HG03439 (cell line): ENCODE results near the gene NUDCD2.
"Not testable (repeated sequence)": the region's sequence is repeated elsewhere in the genome, so short reads cannot be mapped to it uniquely, and the experiment has no call there.

Source experiments
- ATAC-seq: cut with Tn5 transposase; IDR thresholded peaks from one replicate; pipeline ENCODE4 v1.9.1; 2021; ENCODE audit warnings: mild to moderate bottlenecking, moderate library complexity; ENCODE audit not compliant: unreplicated experiment

Gene NUDCD2

DNA sequence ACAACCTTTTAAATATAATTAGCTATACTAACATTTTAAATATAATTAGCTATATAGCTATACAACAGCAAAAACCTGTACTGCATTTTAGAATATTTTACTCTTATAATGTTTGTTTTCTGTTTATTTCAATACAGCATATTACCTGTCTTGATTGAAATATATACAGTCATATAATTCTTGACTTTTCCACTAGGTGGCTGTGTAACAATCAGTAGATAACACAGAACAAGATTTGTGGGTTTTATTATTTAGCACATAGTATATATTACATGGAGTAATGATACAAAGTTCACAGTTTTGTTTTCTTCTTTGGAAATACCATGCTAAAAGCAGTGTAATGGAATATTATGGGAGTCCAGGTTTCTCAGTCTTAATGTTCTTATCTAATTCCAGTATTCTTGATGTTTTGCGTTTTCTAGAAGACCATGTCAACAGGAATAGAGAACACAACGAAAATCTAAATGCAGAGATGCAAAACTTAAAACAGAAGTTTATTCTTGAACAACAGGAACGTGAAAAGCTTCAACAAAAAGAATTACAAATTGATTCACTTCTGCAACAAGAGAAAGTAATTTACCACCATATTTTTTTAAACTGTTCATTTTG lies 13.8 kb upstream of the NUDCD2 start:
- ATAC-seq = peak; percentile 62

DNA sequence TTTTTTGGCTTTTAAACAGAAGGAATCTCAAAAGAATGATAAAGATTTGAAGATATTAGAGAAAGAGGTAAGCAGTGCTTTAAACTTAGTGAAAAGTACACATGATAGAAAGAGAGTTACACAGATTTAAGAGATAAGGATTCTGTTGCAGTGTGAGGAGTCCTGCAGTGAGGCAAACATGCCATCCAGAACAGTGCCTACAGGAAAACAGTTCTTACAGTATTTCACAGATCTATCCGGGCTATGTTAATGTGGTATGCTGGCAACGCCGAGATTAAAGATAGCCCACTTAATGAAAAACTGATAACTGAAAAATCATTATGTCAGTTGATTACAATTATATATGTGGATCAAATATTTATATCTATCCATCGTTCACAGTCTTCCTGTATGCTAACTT lies 7.8 kb upstream of the NUDCD2 start:
- ATAC-seq = no peak

DNA sequence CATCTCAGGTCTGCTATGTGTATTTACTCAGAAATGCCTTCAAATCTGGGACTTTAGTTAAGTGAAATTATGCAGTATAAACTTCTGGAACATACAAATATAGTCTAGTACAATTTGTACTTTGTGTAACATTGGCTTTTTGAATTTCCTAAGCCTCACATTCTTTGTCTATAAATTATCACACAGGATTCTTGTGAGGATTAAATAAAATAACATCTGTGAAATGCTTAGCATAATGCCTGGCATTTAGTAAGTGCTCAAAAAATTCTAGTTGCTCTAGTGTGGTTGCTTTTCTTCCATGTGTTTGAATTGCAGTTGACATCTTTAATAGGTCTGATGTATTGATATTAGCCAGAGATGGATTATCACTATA lies 3.1 kb upstream of the NUDCD2 start:
- no peak for ATAC-seq

DNA sequence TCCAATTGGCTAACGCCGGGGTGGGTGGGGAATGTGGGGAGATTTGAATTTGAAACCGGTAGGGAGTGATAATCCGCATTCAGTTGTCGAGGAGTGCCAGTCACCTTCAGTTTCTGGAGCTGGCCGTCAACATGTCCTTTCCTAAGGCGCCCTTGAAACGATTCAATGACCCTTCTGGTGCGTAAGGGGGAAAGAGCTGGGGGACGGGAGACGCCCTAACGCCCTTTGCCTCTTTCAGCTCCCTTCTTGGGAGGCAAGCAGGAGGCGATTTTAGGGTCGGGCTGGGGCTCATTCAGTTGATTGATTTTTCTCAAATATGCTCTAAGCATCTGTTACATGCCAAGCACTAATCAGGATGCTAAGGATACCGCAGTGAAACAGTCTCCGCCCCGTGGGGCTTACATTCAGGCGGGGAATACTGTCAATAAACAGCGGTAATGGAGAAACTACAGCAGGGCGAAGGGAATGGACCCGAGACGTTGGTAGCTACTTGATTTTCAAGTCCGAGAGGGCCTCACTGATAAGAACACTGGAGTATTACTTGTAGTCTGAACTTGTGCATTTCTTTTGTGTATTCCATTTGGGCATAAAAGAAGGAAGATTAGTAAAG lies 765 bp upstream of the NUDCD2 start, which contains the start of gene HMMR:
Gene HMMR (plus strand): TSS at position 71 of the 610 bp plus-strand sequence. CDS start 61 bp downstream, at position 132.
- ATAC-seq = no peak

DNA sequence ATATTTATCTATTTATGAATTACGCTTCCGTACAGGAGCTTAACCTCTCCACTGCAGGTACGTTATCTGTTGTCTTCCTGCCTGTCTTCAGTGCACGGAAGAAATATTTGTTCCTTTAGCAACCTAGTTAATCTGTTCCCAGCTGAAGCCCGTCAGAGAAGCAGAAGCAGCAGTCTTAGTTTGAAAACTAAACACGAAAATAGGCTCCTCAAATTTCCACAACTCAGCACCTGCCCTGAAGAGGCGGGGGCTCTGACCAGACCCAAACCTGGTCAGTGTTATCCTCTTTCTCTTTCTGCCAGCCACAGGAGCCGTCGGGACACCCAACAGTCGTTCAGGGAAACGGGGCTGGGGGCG lies 462 bp downstream of the NUDCD2 start:
- ATAC-seq = peak; percentile 2

DNA sequence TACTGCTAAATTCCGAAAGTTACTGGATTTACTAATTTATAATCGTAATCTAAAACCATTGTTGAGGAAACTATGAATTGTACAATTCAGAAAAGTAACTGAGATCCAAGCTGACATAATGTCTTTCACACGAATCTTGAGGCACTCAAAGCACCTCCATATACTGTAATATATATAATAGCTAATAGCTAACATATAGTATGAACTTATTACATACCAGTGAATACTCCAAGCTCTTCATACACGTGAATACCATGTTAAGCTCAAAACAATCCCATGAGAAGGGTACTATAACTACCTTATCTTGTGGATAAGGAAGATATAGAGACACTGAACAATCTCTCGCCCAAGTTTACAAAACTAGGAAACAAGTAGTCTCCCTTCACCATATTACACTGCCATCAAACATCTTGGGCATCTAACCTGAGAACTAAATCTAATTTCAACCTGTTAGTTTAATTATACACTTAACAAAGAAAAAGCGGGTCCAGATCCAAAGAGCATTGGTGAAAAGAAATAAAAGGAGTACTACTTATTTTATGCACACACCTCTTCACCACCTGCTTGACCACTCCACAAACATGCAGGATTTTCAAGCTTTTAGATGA lies 1.0 kb downstream of the NUDCD2 start:
- no peak for ATAC-seq

DNA sequence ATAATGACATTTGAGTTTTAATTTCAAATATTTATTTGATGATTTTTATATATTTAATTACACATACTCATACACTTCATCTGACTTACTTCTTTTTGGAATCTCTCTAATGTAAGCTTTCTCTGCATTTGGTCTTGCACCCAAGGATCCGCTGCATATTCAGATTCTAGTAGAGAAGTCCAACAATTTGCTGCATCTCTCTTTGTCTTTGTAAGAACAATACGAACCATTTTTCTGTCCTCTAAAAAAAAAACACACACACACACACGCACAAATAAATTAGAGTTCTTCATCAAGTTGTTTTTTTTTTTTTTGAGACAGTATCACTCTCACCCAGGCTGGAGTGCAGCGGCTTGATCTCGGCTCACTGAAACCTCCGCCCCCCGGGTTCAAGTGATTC lies 3.1 kb downstream of the NUDCD2 start:
- ATAC-seq = no peak

DNA sequence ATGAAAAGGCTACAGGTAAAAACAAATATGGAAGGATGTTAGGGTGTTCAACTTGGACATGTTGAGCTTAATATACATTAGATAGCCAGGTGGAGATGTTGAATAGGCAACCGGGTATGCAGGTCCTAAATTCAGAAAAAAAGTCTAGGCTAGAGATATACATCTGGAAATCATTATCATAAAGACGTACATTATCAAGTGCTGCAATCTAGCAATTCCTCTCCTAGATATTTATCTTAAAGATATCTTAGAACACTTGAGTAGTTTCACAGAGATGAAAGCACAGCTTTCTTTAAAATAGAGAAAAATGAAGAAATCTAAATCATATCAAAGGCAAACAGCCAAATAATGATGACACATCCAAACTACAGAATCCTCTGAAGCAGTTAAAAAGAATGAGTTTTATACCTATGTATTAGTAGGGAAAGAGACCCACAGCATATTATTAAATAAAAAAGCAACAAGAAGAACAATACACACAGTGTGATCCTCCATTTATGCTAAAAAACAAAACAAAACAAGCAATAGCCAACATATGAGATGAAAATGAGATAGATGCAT lies 3.8 kb downstream of the NUDCD2 start:
- no peak for ATAC-seq

DNA sequence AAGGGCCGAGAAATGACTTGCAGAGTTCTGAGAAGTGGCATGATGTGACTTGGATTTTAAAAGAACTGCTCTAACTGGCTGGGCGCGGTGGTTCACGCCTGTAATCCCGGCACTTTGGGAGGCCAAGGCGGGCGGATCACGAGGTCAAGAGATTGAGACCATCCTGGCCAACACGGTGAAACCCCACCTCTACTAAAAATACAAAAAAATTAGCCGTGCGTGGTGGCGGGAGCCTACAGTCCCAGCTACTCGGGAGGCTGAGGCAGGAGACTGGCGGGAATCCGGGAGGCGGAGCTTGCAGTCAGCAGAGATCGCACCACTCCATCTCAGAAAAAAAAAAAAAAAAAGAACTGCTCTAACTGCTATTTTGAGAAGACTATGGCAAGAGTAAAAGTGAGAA lies 4.5 kb downstream of the NUDCD2 start:
- ATAC-seq = not testable (repeated sequence)

DNA sequence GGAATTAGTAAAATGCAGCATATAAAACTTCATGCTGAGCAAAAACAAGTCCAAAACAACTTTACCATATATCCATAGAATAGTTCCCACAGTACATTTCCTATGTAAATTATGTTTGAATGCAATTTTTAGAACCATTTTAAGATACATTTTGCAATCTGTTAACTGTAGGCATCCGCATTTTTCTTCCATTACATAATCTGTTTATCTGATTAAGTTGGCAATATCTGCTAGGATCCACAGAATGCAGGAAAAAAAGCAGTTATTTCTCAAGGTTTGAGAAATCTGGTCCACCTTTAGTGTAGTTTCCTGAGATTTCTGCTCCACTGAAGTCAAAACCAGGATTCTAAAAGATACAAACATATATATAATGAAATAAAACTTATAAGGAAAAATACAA lies 6.2 kb downstream of the NUDCD2 start:
- no peak for ATAC-seq

DNA sequence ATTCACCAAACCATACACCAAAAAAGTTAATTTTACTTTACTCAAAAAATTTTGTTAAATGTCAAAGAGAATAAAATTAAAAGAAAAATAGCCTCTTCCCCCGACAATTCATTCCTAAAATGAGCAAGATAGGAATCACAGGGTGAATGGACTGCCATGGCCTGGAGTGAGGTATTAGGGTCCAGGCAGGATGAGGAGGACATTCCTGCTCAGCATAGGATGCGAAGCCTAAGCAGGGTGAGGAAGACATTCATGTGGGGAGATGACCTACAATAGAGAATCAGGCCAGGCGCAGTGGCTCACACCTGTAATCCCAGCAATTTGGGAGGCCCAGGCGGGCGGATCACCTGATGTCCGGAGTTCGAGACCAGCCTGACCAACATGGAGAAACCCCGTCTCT lies 8.4 kb downstream of the NUDCD2 start:
- no peak for ATAC-seq

DNA sequence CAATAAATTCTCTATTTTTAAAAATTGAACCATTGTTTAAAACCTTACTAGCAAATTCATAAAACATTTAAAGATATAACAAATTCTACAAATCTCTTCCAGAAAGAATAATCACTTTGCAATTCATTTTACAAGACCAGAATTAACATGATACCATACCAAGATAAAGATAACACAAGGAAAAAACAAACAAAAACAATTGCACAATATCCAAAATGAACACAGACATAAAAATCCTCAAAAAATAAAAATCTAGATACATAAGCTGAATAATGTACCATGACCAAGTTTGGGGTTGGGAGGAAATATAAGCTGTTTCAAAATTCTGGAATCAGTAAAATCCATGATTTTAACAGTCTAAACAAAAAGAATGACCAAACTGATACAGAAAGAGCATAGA lies 11.4 kb downstream of the NUDCD2 start:
- ATAC-seq = no peak

DNA sequence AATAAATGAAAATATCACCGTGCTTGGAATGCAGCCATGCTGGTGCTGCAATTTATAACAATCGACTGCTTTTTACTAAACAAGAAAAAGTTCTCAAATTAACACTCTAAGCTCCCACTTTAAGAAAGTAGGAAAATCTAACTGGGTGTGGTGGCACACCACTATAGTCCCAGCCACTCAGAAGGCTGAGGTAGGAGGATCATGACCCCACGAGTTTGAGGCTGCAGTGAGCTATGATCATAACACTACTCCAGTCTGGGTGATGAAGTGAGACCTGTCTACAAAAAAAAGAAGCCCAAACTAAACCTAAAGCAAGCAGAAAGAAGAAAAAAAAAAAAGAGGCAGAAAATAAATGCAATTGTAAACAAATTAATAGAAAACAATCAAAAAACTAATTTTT lies 12.0 kb downstream of the NUDCD2 start:
- no peak for ATAC-seq

DNA sequence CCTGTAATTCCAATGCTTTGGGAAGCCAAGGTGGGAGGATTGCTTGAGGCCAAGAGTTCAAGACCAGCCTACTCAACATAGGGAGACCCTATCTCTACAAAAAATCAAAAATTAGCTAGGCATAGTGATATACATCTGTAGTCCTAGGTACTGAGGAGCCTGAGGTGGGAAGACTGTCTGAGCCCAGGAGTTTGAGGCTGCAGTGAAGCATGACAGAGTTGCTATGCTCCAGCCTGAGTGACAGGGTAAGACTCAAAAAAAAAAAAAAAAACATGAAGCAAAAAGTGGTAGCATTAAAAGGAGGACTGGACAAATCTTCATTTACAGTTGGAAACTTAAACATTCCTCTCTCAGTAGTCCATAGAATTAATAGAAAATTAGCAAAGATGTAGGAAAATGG lies 12.7 kb downstream of the NUDCD2 start:
- ATAC-seq = no peak

DNA sequence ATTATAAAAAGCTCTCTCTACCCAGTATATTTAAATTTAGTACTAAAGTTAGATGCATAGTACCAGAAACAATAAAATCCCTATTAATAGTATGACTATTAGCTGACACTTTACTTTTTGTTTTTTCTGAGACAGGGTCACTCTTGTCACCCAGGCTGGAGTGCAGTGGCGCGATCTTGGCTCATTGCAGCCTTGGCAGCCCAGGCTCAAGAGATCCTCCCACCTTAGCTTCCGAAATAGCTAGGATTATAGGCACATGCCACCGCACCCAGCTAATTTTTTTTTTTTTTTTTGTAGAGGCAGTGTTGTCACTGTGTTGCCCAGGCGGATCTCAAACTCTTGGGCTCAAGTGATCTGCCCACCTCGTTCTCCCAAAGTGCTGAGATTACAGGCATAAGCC lies 14.6 kb downstream of the NUDCD2 start:
- ATAC-seq = no peak

DNA sequence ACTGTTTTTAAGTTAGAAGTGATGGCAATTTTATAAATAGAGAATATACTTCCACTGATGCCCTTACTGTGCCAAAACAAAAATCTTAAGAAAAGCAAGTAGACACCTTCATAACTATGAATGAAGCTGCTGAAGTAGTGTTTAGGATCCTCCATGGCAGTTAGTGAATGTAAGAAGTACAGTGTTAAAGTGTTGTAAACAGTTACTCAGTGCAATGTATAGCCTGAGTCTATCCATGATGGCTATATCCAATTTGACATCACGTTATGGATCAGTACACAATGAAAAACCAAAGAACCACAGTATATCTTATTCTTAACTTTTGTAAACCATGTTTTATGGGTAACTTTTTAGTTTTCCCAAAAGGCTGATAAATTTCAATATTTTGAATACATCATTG lies 15.4 kb downstream of the NUDCD2 start:
- no peak for ATAC-seq

DNA sequence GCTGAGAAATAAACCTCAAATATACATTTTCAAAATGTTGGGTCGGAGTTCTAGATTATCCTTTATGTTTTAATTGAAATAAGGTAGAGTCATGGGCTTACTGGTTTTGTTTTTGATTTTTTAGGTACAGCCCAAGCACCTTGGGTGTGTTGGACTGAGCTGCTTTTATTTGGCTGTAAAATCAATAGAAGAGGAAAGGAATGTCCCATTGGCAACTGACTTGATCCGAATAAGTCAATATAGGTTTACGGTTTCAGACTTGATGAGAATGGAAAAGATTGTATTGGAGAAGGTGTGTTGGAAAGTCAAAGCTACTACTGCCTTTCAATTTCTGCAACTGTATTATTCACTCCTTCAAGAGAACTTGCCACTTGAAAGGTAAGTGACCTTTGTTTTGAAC lies 18.9 kb downstream of the NUDCD2 start:
- ATAC-seq = no peak

DNA sequence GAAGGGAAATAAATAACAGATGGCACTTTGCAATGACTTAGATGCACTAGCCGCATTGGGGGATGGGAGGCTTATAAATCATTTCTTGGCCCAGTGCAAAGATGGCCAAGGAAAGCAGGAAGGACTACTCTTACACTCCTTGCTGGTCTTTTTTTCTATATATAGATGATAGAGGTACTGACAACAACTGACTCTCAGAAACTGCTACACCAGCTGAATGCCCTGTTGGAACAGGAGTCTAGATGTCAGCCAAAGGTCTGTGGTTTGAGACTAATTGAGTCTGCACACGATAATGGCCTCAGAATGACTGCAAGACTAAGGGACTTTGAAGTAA lies 20.8 kb downstream of the NUDCD2 start:
- no peak for ATAC-seq

DNA sequence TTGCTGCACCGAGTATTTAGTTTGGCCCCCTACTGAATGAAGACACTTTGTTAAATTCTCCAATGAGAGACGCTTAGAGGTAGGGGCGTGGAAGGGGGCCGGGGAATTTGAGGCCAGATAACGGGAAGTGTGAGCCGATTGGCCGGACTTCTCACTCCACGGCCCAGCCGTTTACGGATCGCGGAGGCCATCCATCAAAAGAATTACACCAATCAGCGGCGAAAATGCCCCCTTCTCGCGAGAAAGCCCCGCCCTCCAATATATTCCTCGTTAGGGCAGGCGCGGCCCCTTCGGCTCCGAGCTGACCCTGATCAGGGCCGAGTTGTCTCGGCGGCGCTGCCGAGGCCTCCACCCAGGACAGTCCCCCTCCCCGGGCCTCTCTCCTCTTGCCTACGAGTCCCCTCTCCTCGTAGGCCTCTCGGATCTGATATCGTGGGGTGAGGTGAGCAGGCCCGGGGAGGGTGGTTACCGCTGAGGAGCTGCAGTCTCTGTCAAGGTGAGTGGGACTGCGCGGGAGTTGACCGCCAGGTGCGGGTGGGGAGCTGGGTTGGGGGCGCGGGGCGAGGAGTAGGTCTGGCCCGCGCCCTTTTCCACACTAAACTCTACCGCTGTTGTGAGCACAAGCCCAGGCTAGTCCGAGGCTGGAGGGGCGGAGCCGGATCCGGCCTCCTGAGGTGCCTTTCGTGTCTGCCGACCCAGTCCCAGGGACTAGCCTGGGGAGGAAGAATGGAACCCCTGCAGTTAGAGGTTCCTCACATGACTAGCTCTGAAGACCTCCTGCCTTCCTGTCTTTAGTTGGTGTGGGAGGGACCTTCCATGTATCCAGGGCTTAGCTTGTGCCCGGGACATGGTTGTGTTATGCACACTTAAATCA lies 22.4 kb downstream of the NUDCD2 start, which contains the start of gene CCNG1:
Gene CCNG1 (plus strand): TSS at position 287 of the 874 bp plus-strand sequence. CDS start 1,662 bp downstream, outside the sequence.
- ATAC-seq = peak; percentile 98

DNA sequence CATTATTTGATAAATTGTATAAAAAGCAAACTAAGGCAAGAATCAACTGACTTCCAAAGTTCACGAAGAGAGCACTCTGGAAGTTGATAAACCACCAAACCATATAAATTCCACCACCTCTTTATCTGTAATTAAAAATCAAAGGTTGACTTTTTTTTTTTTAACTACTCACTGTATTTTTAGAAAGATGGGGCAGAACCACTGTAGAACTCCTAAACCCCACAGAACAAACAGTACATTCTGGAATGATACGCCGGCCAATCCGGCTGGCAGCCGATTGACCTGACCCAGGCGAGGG lies 22.9 kb downstream of the NUDCD2 start:
- no peak for ATAC-seq

DNA sequence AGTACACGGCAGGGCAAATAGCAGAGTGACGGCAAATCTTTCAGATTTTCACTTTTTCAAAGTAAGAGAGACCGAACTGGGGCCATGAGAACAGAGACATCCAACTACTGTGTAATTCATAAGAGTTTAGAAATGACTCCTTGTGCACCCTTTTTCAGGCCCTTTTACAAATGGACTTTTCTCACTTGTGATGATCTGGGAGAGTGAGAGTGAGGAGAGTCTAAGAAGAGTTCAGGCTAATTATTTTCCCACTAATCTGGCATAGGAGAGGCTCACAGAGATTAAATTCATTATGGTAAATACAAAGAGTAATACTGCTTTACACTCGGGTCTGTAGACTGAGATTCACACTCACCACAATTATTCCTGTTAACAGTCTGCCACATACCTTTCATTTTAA lies 23.4 kb downstream of the NUDCD2 start:
- no peak for ATAC-seq

DNA sequence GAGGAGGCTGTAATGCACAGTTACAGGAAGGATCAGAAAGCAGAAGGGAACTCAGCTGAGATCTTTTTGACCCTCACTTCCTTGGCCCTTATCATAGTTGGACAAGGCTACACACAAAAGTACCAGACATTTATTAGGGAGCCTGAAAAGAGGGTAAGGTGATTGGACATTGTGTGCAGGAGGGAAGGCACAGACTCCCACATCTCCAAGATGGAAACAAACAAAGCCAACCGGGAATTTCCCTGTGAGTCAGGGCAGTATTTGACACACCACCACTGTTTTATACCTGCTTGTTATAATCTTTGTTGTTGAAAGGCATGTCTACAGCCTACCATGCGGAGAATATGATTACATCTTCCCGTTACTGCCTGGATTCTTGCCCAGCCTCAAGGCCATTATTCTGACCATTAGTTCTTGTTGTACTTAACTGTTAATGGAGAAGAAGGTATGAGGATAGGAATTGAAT lies 25.5 kb downstream of the NUDCD2 start:
- no peak for ATAC-seq
